OCI-LY3 (cell line): ENCODE results near the gene CFHR4.

ENCODE experiments used
- CTCF ChIP-seq: fragments of 200-600, 300-600 bp; sonication (generic); IDR thresholded peaks from 2 replicates; pipeline ENCODE4 v1.5.1; 2014; ENCODE audit warnings: antibody characterized with exemption, low read length, low read depth
- EZH2phosphoT487 ChIP-seq: fragments of 200-600 bp; shearing (Covaris generic); IDR thresholded peaks from 2 replicates; pipeline ENCODE4 v1.6.1; 2018; ENCODE audit warnings: antibody characterized with exemption, mixed run types, low read depth

DNA sequence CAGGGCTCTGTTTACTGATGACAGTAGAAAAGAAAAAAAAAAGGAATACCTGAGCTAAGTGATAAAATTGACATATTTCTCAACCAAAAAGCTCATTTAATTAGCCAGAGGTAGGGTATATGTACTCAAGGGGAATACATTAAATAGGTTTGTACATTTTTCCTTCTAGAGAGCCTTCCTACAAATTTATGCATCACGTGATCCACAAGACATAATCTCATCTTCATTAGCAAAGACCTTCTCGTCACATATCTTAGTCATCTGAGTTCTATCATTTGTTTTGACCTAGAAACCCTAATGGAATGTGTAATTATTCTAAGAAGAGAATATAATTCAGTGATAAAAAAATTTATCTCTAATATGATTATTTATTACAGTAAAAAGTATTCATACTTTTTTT is 30.7 kb upstream of the CFHR4 start:
- TF ChIP-seq CTCF: no peak
- TF ChIP-seq EZH2phosphoT487: no peak
